NCI-H748 treated with DMSO at 0.1 percent for 48 hours (cell line): ENCODE results near the gene KCNAB1.
"Not testable (repeated sequence)": the region's sequence is repeated elsewhere in the genome, so short reads cannot be mapped to it uniquely, and the experiment has no call there.

Experiments
- DNase-seq: peaks from one replicate; lab custom pipeline; 2025; lab: John Stamatoyannopoulos, UW

KCNAB1 gene

GRCh38 chr3:156176048-156176447 lies 55.7 kb downstream of the KCNAB1 start:
- no peak for DNase-seq

GRCh38 chr3:156176629-156177210 lies 56.3 kb downstream of the KCNAB1 start:
- DNase-seq = no peak

DNA sequence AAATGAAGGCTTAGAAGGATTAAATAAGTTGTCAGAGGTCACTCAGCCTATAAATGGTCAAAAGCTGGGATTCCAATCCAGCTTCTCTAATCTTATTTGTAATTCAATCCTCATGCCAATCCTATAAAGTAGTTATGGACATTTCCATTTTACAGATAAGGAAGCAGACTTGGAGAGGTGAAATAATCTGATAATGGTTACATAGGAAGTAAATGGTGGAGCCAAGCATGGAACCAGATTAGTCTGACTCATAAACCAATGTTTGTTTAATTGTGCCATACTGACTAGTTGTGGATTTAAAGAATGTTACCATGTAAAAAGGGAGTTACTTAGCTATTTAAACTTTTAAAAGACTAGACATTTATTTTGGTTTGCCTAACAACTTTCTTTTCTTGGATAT lies 59.7 kb downstream of the KCNAB1 start:
- DNase-seq = no peak

DNA sequence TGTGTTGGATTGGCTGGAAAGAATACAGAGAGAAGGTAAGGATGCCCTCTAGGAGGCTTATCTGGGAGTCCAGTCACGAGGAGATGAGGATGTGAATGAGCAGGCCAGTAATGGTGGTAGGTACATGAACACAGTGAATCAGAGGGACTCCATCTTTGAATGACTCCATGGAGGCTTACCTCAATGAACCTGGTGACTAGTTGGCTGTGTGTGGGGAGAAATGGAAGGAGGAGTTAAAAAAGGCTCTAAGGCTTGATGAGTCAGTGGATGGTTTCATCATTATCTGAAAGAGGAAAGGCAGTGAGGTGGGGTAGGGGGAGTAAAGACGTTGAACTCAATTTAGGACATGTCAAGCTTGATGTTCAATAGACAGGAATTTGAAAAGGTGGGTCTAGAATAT lies 61.1 kb downstream of the KCNAB1 start:
- DNase-seq = no peak

- DNase-seq = no peak
Measured at GRCh38 chr3:156183396-156183795, 63.0 kb downstream of the KCNAB1 start.

DNA sequence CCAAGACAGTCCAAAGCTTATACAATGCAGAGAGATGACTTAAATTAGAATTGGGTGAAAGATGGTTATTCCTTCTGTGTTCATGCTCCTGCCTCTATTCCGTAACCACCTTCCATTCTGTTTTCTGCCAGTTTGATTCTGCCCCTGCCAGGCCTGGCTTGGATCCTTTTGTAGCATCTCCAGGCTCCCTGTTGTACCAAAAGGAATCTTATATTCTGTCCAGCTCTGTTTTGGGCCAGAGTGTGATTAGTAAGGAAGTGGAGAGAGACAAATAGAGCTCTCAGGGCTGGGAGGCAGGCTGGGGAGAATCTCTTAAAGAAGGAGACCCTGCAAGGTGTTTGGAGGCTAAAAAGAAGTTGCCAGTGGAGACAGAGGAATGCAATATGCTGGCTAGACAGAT lies 63.8 kb downstream of the KCNAB1 start:
- DNase-seq = no peak

DNA sequence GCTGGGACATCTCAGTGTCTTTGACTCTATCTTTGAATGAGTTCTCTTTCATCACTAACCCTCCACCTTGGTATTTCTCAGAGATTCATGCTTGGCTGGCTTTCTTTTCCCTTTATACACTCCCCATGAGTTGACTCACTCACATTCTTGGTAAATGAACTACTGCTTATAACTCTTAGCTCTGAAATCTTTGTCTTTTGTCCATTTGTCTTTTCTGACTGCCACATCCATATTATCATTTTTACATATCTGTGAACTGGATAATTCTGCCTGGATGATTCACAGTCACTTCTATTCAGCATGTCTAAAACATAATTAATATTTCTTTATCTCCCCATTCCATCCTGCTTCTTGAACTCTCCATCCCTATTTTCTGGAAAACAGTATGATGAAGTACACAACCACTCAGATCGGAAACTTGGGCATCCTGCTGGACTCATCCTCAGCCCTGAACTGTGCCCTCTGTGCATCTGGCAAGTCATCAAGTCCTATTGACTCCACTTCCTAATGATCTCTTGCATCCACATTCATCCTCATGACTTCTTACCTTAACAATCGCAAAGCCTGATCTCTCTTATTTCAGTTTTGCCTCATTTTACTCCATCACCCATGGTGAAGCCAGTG lies 66.9 kb downstream of the KCNAB1 start:
- no peak for DNase-seq

GRCh38 chr3:156188757-156189156 lies 68.4 kb downstream of the KCNAB1 start:
- no peak for DNase-seq

- no peak for DNase-seq
Measured at GRCh38 chr3:156189927-156190326, 69.5 kb downstream of the KCNAB1 start.

DNA sequence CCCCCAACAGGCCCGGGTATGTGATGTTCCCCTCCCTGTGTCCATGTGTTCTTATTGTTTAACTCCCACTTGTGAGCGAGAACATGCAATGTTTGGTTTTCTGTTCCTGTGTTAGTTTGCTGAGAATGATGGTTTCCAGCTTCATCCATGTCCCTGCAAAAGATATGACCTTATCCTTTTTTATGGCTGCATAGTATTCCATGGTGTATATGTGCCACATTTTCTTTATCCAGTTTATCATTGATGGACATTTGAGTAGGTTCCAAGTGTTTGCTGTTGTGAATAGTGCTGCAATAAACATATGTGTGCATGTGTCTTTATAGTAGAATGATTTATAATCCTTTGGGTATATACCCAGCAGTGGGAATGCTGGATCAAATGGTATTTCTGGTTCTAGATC lies 74.6 kb downstream of the KCNAB1 start:
- not testable (repeated sequence) for DNase-seq

DNA sequence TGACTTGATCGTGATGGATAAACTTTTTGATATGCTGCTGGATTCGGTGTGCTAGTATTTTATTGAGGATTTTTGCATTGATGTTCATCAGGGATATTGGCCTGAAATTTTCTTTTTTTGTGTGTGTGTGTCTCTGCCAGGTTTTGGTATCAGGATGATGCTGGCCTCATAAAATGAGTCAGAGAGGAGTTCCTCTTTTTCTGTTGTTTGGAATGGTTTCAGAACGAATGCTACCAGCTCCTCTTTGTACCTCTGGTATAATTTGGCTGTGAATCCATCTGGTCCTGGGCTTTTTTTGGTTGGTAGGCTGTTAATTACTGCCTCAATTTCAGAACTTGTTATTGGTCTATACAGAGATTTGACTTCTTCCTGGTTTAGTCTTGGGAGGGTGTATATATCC lies 76.8 kb downstream of the KCNAB1 start:
- DNase-seq = not testable (repeated sequence)

DNA sequence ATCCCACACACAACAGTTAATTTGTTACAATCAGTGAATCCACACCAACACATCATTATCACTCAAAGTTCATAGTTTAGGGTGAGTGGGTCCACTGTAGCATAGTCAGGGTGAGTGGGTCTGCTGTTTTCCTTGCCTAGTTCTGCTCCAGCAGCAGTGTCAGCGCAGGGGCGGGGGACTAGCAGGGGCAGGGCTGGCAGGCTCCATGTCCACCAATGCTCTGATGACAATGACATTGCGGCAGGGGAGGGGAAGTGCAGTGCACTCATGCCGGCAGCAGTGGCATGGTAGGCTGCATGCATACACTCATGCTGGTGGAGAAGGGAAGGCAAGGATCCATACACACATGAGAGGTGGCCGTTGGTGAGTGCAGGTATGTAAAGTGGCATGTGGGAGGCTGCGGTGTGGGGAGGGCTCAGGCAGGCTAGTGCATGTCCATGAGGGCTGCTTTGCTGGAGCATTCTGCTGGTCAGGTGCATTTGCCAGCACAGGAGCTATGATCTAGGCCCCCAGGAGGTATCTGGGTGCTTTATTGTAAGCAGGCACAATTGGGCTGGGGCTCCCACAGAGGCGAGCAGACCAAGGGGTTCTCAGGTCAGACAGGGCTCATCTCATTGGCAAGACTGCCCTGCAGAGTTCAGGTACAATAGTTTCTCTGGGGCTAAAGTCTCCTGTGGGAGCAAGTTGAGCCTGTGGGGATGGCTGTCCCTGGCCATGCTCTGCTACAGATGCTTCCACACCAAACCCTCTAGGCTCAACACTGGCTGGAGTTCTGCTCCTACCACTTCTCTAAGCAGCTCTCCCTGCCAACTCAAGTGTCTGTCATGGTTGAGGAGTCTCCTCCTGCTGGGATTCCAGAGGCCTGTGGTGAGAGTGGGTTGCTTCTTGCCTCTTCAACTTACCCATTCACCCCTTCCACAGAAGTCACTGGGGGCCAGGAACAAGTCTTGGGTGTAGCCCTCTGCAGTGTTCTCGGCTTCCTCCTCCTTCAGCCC lies 81.3 kb downstream of the KCNAB1 start:
- DNase-seq = no peak

- no peak for DNase-seq
Measured at GRCh38 chr3:156206157-156206556, 85.8 kb downstream of the KCNAB1 start.

DNA sequence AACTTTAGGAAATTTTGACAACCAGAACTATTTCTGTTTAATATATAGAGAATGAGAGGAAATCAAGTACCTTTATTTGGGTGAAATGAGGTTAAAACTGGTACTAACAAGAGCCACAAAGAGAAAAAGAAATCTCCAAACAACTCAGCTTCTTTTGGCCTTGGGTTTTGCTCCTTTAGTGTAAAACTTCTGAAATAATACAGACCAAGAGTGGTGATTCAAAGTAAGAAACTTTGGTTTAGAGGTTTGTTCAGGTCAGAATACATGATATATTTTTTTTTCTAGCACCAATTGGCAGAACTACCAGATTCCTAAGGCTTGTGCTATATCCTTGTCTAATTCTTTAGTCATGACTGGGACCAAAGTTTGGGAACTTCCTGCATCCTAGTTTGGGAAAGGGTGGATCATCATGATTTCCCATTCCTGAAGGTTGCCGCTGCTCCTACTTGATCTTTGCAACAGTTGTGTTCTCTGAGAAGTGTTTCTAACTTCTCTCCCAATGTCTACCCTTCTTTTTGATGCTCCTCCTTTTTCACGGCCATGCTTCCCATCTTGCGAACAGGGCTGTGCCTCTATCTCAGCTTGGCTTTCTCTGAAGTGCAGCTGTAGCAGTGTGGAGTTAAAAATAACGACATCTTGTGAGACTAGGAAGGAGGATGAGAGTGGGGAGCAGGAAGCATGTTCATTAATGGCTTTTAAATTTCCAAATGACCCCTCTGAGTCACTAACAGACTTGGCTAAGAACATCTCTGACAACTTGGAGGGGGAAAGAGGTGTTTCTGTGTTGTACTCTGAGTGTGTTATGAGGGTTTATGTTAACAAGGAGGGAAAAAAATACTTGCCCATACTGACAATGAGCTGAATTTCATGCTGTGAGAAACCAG lies 87.7 kb downstream of the KCNAB1 start:
- no peak for DNase-seq

DNA sequence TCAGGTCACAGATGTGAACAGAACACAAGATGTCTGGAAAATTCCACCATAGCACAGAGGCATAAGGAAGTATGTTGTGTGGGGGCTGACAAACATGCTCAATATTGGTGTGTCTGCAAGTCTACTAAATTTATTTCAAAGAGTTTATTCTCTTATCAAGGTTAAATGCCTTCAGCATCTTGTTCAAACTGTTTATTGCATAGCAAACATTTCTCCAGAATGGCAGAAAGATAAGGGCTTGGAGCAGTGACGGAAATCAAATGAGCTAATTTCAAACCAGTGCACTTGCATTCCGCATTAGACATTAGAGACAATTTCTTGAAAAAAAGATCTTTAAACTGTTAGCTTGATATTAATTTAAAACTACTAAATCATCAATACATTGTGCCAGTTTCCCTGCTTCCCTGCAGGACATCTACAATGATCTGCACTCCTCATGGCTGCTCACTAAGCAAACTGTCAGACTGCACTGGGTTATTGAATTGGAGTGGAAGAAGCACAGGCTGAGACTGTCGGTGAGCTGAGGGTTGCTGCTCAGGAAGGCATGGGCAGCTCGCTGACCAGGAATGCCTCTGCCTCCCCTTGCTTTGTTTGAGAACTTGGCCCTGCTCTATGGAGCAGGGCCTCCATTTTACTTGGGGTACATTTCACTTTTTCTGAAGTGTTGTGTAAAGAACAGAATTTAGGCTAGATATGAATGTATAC lies 89.4 kb downstream of the KCNAB1 start:
- DNase-seq = no peak

DNA sequence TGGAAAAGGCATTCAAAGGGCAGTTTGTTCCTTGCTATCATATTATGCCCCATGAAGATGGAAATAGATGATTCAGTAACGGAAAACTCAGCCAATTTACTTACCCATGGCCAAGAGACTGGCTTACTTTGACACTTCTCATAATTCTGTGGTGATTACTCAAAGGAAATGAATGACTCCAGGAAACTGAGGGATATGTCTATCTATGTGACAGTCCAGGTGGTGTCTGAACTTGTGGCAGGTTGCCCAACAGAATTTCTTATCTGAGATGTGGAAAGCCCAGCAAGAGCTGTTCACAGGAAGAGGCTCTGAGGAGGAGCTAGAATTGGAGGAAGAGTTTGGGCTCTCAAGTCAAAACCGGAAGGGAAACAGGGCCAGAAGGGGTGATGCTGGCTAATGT lies 91.2 kb downstream of the KCNAB1 start:
- no peak for DNase-seq

- DNase-seq = no peak
Measured at GRCh38 chr3:156214676-156215075, 94.3 kb downstream of the KCNAB1 start.

- no peak for DNase-seq
Measured at GRCh38 chr3:156215751-156216150, 95.4 kb downstream of the KCNAB1 start.

DNA sequence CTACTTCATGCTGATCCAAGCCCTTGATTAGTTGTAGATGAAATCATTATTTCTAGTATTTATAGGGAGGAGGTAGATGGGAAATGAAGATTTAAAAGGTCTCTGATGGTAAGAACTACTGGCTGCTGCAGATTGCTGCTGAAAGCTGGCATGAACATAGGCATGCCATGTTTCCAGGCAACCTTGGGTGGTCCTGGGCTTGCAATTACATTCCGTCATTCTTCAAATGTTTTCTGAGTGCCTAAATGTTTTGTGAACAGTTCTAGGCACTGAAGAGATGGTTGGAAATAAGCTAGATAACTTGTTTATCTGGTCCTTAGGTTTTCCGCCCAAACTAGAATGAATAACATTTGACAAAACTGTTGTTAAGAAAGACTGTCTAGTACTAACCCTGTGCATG lies 95.8 kb downstream of the KCNAB1 start:
- no peak for DNase-seq

DNA sequence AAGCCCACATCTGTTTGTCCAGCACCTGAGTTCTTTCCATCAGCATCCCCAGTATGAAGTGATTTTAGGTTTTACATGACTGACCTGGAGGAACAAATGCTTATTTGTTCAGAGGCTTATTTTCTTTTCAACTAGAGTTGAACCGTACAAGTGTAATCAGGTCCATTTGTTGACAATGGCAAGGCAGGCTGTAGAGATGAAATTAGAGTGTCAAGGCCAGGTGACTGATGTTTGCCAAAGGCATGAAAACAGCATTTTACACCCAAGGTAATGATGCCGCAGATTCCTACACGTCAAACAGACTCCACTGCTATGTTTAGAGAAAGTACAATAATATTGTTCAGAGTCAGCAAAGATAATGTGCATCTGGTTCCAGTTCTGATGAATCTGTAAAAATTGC lies 96.5 kb downstream of the KCNAB1 start:
- peak; percentile 14 for DNase-seq

- no peak for DNase-seq
Measured at GRCh38 chr3:156217674-156218352, 97.4 kb downstream of the KCNAB1 start.
